Measurements from ENCODE around the gene TMEM174.

The TMEM174 gene

DNA sequence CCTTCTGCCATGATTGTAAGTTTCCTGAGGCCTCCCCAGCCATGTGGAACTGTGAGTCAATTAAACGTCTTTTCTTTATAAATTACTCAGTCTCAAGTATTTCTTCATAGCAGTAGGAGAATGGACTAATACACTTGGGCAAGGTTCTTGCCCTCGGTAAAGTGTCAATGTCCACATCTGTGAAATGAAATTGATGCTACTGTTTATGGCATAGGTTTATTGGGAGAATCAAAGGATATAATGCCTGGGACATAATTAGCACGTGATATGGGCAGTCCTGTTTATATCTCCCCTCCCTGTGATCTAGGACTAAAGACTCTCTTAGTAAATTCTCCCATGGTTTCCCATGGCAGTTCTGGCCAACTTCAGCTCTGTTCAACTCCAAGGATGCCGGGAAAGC lies 19.4 kb downstream of the TMEM174 start:
- TF ChIP-seq, protein P1, sequence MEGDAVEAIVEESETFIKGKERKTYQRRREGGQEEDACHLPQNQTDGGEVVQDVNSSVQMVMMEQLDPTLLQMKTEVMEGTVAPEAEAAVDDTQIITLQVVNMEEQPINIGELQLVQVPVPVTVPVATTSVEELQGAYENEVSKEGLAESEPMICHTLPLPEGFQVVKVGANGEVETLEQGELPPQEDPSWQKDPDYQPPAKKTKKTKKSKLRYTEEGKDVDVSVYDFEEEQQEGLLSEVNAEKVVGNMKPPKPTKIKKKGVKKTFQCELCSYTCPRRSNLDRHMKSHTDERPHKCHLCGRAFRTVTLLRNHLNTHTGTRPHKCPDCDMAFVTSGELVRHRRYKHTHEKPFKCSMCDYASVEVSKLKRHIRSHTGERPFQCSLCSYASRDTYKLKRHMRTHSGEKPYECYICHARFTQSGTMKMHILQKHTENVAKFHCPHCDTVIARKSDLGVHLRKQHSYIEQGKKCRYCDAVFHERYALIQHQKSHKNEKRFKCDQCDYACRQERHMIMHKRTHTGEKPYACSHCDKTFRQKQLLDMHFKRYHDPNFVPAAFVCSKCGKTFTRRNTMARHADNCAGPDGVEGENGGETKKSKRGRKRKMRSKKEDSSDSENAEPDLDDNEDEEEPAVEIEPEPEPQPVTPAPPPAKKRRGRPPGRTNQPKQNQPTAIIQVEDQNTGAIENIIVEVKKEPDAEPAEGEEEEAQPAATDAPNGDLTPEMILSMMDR (IDR thresholded peaks at IDR 0.05; ENCODE audit: borderline replicate concordance, insufficient read depth, low read depth, low read length): no peak

DNA sequence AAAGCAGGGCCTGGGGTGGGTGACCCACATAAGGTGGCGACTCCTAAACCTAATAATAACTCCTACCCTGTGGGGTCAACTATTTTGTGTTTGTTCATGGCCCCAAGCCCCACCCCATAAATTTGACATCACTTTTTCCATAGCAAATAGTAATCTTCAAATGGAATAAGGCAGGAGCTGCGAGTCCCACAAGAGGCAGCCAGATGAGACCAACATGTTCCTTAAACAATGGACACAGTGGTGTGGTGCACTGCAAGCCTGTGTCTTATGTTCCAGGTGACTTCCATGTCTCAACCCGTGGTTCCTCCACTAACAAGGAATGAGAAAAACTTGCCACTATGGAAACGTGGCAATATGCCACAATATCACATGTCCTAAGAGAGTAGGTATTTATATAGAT lies 20.6 kb downstream of the TMEM174 start:
- no peak overlapping the region for H3K4me3 ChIP-seq (ENCODE audit: low read depth, low read length)
- TF ChIP-seq, protein P1 (IDR thresholded peaks at IDR 0.05; ENCODE audit: borderline replicate concordance, insufficient read depth, low read depth, low read length): no peak

More for the DNA sequence above, 19.4 kb downstream of the TMEM174 start:
- no peak overlapping the region for H3K4me3 ChIP-seq (ENCODE audit: low read depth, low read length)

DNA sequence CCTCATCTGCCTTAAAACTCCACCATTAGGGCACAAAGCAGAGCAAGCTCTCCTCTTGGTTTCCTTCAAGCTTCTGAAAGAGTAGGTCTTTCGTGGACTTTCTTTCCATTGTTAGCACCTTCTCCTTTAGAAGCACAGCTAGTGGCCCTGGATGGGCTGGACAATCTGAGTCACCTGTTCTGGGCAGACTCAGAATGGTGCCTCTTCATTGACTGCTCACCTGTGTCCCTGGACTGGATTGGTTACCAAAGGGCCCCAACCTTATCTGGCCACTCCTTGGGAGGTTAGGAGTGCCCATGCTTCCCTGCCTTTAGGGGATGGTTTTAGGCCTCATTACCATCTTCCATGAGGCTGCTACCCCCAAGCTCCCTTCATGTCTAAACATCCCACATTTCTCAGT lies 23.2 kb downstream of the TMEM174 start:
- no peak overlapping the region for H3K4me3 ChIP-seq (ENCODE audit: low read depth, low read length)

DNA sequence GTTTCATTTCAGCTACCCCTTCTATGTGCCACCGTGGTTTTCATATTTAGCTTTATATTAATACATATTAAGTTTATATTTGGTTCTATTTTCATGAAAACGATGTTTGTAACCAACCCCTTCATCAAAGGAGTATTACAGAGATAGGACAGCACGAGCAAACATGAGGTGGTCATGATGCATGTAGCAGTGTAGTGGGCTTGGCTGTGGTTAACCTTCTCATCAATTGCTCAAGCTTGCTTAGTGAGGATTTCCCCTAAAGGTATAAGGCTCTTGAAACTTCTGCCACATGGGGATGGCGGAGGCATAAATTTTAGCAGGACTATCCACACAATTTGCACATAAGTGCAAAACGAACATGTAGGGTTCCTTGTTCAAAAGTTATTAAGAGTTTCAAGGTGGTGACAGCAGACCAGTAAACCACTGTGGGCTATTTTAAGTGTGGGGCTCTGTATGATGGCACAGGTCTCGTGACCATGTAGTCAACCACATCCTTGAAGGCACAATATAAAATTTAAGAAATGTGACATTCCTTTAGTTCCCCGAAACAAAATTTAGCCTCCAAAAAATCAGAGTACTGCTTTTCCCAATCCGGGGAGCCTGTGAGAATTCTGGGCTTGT lies 24.8 kb downstream of the TMEM174 start:
- TF ChIP-seq, protein P1 (IDR thresholded peaks at IDR 0.05; ENCODE audit: borderline replicate concordance, insufficient read depth, low read depth, low read length): no peak

More for the DNA sequence above, 23.2 kb downstream of the TMEM174 start:
- TF ChIP-seq, protein P1 (IDR thresholded peaks at IDR 0.05; ENCODE audit: borderline replicate concordance, insufficient read depth, low read depth, low read length): no peak

DNA sequence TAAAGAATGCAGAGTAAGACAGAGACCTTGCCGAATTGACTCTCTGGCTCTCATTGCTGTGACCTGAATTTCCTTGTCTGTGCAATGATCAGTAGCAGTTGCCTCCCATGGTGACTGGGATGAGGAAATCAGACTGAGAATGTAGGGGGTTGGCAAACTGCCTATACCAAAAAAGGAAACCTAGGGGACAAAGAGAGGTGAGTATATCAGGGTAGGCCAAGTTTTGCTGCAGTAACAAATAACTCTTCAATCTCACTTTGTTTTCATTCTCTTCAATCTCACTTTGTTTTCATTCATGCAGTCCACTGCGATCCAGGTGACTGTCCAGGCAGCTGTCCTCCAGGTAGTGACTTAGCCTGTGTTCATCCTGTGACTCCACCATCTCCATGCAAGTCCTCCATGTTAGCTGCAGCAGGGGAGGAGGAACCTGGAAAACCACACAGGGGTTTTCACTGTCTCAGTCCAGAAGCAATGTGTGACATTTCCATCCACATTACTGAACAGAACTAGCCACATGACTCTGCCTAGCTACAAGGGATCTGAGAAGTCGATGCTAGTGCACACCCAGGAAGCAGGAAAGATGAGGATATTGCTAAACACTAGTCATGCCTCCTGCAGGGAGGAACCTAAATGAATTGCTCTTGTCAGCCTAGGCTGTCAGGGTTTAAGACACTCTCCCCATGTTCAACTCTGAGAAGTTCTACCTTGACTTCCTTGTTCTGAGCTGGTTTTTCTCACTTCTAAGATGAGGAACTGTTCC lies 26.0 kb downstream of the TMEM174 start:
- no peak overlapping the region for H3K4me3 ChIP-seq (ENCODE audit: low read depth, low read length)
- TF ChIP-seq, protein P1 (IDR thresholded peaks at IDR 0.05; ENCODE audit: borderline replicate concordance, insufficient read depth, low read depth, low read length): no peak

More for the DNA sequence above, 24.8 kb downstream of the TMEM174 start:
- H3K4me3 ChIP-seq (ENCODE audit: low read depth, low read length): no peak overlapping the region

DNA sequence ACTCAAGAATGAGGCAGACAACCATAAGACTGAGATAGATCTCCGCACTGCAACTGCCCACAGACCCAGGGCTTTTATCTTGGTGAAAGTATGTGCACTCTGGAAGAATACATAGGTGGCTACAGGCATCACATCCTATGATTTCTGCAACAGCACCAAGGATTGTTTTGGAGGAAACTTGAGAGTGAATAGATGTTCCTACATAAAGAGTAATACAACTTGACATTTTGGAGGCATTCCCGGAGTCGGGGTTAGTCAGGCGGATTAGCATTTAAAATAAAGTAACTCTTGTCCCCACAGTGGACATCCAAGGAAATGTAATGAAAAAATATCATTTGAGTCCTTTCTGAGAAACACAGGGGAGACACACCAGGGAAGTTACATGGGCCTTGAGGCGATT lies 26.7 kb downstream of the TMEM174 start:
- TF ChIP-seq, protein P1 (IDR thresholded peaks at IDR 0.05; ENCODE audit: borderline replicate concordance, insufficient read depth, low read depth, low read length): no peak
- H3K4me3 ChIP-seq (ENCODE audit: low read depth, low read length): no peak overlapping the region

Measured in GM12875 (cell line).